Neural crest cell (in vitro differentiated cells): ENCODE measurements around the gene RALGAPB. TPM values are rescaled to one million over a fixed set of nuclear protein-coding genes. Genes with fewer than 3 reads are reported as not detected.
"Not testable (repeated sequence)": the region's sequence is repeated elsewhere in the genome, so short reads cannot be mapped to it uniquely, and the experiment has no call there.

Source experiments
- DNase-seq: peaks from one replicate; pipeline ENCODE4 v3.0.0; 2021; ENCODE audit warnings: low read depth, mixed read lengths, low spot score
- H3K27ac Mint-ChIP-seq: one replicate; pipeline ENCODE4 v1.8.0; 2021; ENCODE audit warnings: mild to moderate bottlenecking, mixed read lengths; ENCODE audit not compliant: unreplicated experiment
- H3K27me3 Mint-ChIP-seq: 2 replicates; pipeline ENCODE4 v1.8.0; 2021; ENCODE audit warnings: low read depth, mild to moderate bottlenecking, mixed read lengths
- H3K36me3 Mint-ChIP-seq: 2 replicates; pipeline ENCODE4 v1.8.0; 2021; ENCODE audit warnings: low read depth, mild to moderate bottlenecking, mixed read lengths
- H3K4me1 Mint-ChIP-seq: 2 replicates; pipeline ENCODE4 v1.8.0; 2021; ENCODE audit warnings: mixed read lengths
- H3K4me3 Mint-ChIP-seq: one replicate; pipeline ENCODE4 v1.8.0; 2021; ENCODE audit warnings: mild to moderate bottlenecking, mixed read lengths
- H3K9me3 Mint-ChIP-seq: 2 replicates; pipeline ENCODE4 v1.8.0; 2021; ENCODE audit warnings: mixed read lengths
- total RNA-seq: library from RNA; stranded (reverse); gene quantifications from 2 replicates; pipeline ENCODE4 v1.2.1, GENCODE V29; 2021
- TF ChIP-seq, protein P1 (sequence below): fragments of 200-600 bp; sonication (generic); conservative IDR thresholded peaks from 2 replicates; pipeline ENCODE4 v1.5.0; 2021; ENCODE audit warnings: antibody characterized with exemption, mild to moderate bottlenecking

The RALGAPB gene
- total RNA-seq, 1 donor from 2014 or later, result 34.7 TPM

DNA sequence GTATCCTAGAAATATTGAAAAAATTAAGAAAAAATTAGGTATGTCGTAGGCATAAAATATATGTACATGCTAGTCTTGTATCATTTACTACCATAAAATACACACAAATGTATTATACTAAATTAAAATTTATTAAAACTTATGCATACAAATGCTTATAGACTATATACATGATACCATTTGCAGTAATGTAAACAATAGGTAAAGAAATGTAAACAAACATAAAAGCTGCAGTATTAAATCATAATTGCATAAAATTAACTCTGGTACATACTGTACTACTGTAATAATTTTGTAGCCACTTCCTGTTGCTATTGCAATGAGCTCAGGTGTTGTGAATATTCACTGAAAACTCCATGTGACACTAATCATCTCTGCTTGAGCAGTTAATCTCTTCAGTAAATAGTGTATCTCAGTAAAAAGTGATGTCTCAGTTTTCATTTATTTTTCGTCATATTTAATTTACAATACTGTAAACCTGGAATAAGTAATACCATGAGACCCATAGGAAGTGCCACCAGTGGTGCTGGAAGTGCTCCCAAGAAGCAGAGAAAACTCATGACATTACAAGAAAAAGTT is 29.3 kb downstream of the RALGAPB start:
- DNase-seq, result no peak
- TF ChIP-seq, protein P1, sequence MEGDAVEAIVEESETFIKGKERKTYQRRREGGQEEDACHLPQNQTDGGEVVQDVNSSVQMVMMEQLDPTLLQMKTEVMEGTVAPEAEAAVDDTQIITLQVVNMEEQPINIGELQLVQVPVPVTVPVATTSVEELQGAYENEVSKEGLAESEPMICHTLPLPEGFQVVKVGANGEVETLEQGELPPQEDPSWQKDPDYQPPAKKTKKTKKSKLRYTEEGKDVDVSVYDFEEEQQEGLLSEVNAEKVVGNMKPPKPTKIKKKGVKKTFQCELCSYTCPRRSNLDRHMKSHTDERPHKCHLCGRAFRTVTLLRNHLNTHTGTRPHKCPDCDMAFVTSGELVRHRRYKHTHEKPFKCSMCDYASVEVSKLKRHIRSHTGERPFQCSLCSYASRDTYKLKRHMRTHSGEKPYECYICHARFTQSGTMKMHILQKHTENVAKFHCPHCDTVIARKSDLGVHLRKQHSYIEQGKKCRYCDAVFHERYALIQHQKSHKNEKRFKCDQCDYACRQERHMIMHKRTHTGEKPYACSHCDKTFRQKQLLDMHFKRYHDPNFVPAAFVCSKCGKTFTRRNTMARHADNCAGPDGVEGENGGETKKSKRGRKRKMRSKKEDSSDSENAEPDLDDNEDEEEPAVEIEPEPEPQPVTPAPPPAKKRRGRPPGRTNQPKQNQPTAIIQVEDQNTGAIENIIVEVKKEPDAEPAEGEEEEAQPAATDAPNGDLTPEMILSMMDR, result no peak
- Mint-ChIP-seq H3K27me3 (no peaks in the 10 kb centered on the region), H3K36me3 (peaks cover 29% of the 10 kb centered on the region), H3K9me3 (peaks cover 5% of the 10 kb centered on the region), H3K4me3 (no peak overlapping the region), H3K27ac (no peak overlapping the region), H3K4me1 (no peaks in the 10 kb centered on the region)

GRCh38 chr20:38504368-38505090 is 31.9 kb downstream of the RALGAPB start:
- DNase-seq, result no peak
- H3K27me3 Mint-ChIP-seq, result no peaks in the 10 kb centered on the region
- no peak overlapping the region for H3K27ac Mint-ChIP-seq
- H3K36me3 Mint-ChIP-seq, result peaks cover 30% of the 10 kb centered on the region
- H3K4me3 Mint-ChIP-seq, result no peak overlapping the region
- peaks cover 5% of the 10 kb centered on the region for H3K9me3 Mint-ChIP-seq
- TF ChIP-seq, protein P1, result no peak
- H3K4me1 Mint-ChIP-seq, result no peaks in the 10 kb centered on the region

DNA sequence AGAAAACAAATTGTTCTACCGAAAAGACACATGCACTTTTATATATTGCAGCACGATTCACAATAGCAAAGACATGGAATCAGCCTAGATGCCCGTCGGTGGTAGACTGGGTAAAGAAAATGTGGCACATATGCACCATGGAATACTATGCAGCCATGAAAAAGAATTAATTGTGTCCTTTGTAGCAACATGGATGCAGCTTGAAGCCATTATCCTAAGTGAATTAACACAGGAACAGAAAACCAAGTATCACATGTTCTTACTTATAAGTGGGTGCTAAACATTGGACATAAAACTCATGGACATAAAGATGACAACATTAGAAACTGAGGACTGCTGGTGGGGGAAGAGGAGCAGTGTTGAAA is 32.4 kb downstream of the RALGAPB start:
- Mint-ChIP-seq H3K27me3 (no peaks in the 10 kb centered on the region), H3K36me3 (peaks cover 33% of the 10 kb centered on the region), H3K4me3 (no peak overlapping the region), H3K9me3 (peaks cover 5% of the 10 kb centered on the region), H3K4me1 (no peaks in the 10 kb centered on the region), H3K27ac (no peak overlapping the region)
- DNase-seq, result no peak
- TF ChIP-seq, protein P1, result no peak

DNA sequence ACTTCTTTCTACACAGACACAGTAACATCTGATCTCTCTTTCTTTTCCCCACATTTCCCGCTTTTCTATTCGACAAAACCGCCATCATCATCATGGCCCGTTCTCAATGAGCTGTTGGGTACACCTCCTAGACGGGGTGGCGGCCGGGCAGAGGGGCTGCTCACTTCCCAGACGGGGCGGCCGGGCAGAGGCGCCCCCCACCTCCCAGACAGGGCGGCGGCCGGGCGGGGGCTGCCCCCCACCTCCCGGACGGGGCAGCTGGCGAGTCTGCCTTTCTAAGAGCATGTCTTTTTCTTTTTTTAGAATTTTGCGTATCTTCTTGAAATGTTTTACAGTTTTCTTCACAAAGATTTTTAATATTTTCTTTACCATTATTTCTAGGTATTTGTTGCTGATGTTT is 39.1 kb downstream of the RALGAPB start:
- not testable (repeated sequence) for H3K4me3 Mint-ChIP-seq, H3K27me3 Mint-ChIP-seq, H3K4me1 Mint-ChIP-seq, H3K9me3 Mint-ChIP-seq, DNase-seq, H3K27ac Mint-ChIP-seq
- H3K36me3 Mint-ChIP-seq, result peaks cover 15% of the 10 kb centered on the region

- Mint-ChIP-seq H3K36me3 (peaks cover 18% of the 10 kb centered on the region), H3K27ac (no peak overlapping the region), H3K4me3 (no peak overlapping the region), H3K9me3 (no peaks in the 10 kb centered on the region), H3K4me1 (no peaks in the 10 kb centered on the region), H3K27me3 (no peaks in the 10 kb centered on the region)
- TF ChIP-seq, protein P1, result no peak
- DNase-seq, result no peak
These were observed 41.5 kb downstream of the RALGAPB start for GRCh38 chr20:38514185-38514584.

- H3K27me3 Mint-ChIP-seq, result no peaks in the 10 kb centered on the region
- TF ChIP-seq, protein P1, result no peak
- H3K9me3 Mint-ChIP-seq, result no peaks in the 10 kb centered on the region
- H3K4me3 Mint-ChIP-seq, result no peak overlapping the region
- DNase-seq, result no peak
- no peaks in the 10 kb centered on the region for H3K4me1 Mint-ChIP-seq
- H3K27ac Mint-ChIP-seq, result no peak overlapping the region
- H3K36me3 Mint-ChIP-seq, result peaks cover 12% of the 10 kb centered on the region
These were observed 42.3 kb downstream of the RALGAPB start for GRCh38 chr20:38514947-38515346.
